Hematopoietic multipotent progenitor cell treated with erythropoietin and hydrocortisone succinate and interleukin-3 and kit ligand, for 4 days (in vitro differentiated cells): ENCODE results near the gene SLC9A9.

Source experiments
- DNase-seq: peaks from one replicate; pipeline ENCODE4 v3.0.0-alpha.2; 2015

SLC9A9 gene

GRCh38 chr3:143266927-143267326, 581.3 kb downstream of the SLC9A9 start:
- no peak for DNase-seq

GRCh38 chr3:143266511-143266910, 581.8 kb downstream of the SLC9A9 start:
- DNase-seq: no peak

GRCh38 chr3:143265501-143266070, 582.7 kb downstream of the SLC9A9 start:
- no peak for DNase-seq

- no peak for DNase-seq
These were observed 584.3 kb downstream of the SLC9A9 start for GRCh38 chr3:143263852-143264513.

GRCh38 chr3:143261848-143262247, 586.4 kb downstream of the SLC9A9 start:
- DNase-seq: peak; percentile 47

GRCh38 chr3:143258692-143259091, 589.6 kb downstream of the SLC9A9 start:
- DNase-seq: no peak

- DNase-seq: no peak
These were observed 591.9 kb downstream of the SLC9A9 start for GRCh38 chr3:143256416-143256815.

GRCh38 chr3:143255739-143256138, 592.5 kb downstream of the SLC9A9 start:
- no peak for DNase-seq

GRCh38 chr3:143252931-143253330, 595.3 kb downstream of the SLC9A9 start:
- DNase-seq: no peak

- no peak for DNase-seq
These were observed 599.3 kb downstream of the SLC9A9 start for GRCh38 chr3:143249014-143249413.

- no peak for DNase-seq
These were observed 601.2 kb downstream of the SLC9A9 start for GRCh38 chr3:143247073-143247472.

- DNase-seq: no peak
These were observed 602.6 kb downstream of the SLC9A9 start for GRCh38 chr3:143245692-143246091.

- no peak for DNase-seq
These were observed 603.7 kb downstream of the SLC9A9 start for GRCh38 chr3:143244516-143245063.

GRCh38 chr3:143243686-143244085, 604.6 kb downstream of the SLC9A9 start:
- no peak for DNase-seq

GRCh38 chr3:143242691-143243090, 605.6 kb downstream of the SLC9A9 start:
- no peak for DNase-seq

GRCh38 chr3:143242101-143242500, 606.2 kb downstream of the SLC9A9 start:
- DNase-seq: no peak

GRCh38 chr3:143241481-143241951, 606.8 kb downstream of the SLC9A9 start:
- DNase-seq: no peak

- DNase-seq: no peak
These were observed 607.4 kb downstream of the SLC9A9 start for GRCh38 chr3:143240886-143241285.

- no peak for DNase-seq
These were observed 609.2 kb downstream of the SLC9A9 start for GRCh38 chr3:143239031-143239430.

GRCh38 chr3:143237077-143237627, 611.1 kb downstream of the SLC9A9 start:
- DNase-seq: no peak

GRCh38 chr3:143236226-143236964, 611.9 kb downstream of the SLC9A9 start:
- peak; percentile 21 for DNase-seq

- DNase-seq: no peak
These were observed 612.6 kb downstream of the SLC9A9 start for GRCh38 chr3:143235614-143236204.

GRCh38 chr3:143234526-143234925, 613.7 kb downstream of the SLC9A9 start:
- DNase-seq: no peak
